Hematopoietic multipotent progenitor cell (in vitro differentiated cells): Measurements from ENCODE around the gene KLHDC8A. TPM values are rescaled to one million over a fixed set of nuclear protein-coding genes. Genes with fewer than 3 reads are reported as not detected.
"Not testable (repeated sequence)": the region's sequence is repeated elsewhere in the genome, so short reads cannot be mapped to it uniquely, and the experiment has no call there.

Experiments
- DNase-seq, 3 donors: peaks; one replicate each; pipeline ENCODE4 v3.0.0-alpha.2; 2011 to 2015; ENCODE audit warnings: low read depth in 2 of 3, low spot score in 2 of 3
- small RNA-seq: library from RNA; depleted of rRNA; stranded (forward); fragments of <200 nt; gene quantifications from one replicate; pipeline ENCODE3, GENCODE V24; 2012
- total RNA-seq: library from RNA; depleted of rRNA; stranded (reverse); fragments of >200 nt; gene quantifications from one replicate; pipeline ENCODE4 v1.2.3, GENCODE V29; 2012

The KLHDC8A gene
- total RNA-seq, 1 donor = under 0.01 TPM

- no peak for DNase-seq
These were observed 54.7 kb downstream of the KLHDC8A start for GRCh38 chr1:205301842-205302588.

GRCh38 chr1:205301205-205301821, 55.4 kb downstream of the KLHDC8A start:
- DNase-seq = no peak

- DNase-seq = no peak
These were observed 56.6 kb downstream of the KLHDC8A start for GRCh38 chr1:205300149-205300548.

GRCh38 chr1:205298191-205298994, 58.3 kb downstream of the KLHDC8A start:
- DNase-seq = no peak

- not testable (repeated sequence) for DNase-seq
These were observed 59.1 kb downstream of the KLHDC8A start for GRCh38 chr1:205297546-205298177.

- no peak for DNase-seq
These were observed 60.6 kb downstream of the KLHDC8A start for GRCh38 chr1:205296154-205296553.

- DNase-seq = no peak
These were observed 61.8 kb downstream of the KLHDC8A start for GRCh38 chr1:205294934-205295333.

- DNase-seq = no peak
These were observed 62.4 kb downstream of the KLHDC8A start for GRCh38 chr1:205294175-205294917.

GRCh38 chr1:205293350-205294074, 63.2 kb downstream of the KLHDC8A start:
- DNase-seq = no peak

- DNase-seq = no peak
These were observed 65.1 kb downstream of the KLHDC8A start for GRCh38 chr1:205291596-205291995.

- peak; percentile 64 to 98 (median 95) for DNase-seq
These were observed 68.8 kb downstream of the KLHDC8A start for GRCh38 chr1:205287767-205288559.

GRCh38 chr1:205287076-205287475, 69.6 kb downstream of the KLHDC8A start:
- DNase-seq = no peak

- peak in 2 of 3 donors; percentile 67 to 83 for DNase-seq
These were observed 70.3 kb downstream of the KLHDC8A start for GRCh38 chr1:205286335-205286950.

Small RNAs within 50 kb of the gene (small RNA-seq; reads per million reads assigned to genes)
- gene SNRPGP10 = not detected

Other genes starting within 250 kb of the KLHDC8A start
- gene RBBP5, start 234.9 kb downstream of the KLHDC8A start, total RNA-seq = 8.6 TPM
- gene DSTYK, start 145.2 kb downstream of the KLHDC8A start, total RNA-seq = 10.5 TPM
- 8.6 TPM for gene TMCC2, start 129.0 kb downstream of the KLHDC8A start, total RNA-seq
- gene NUAK2, start 35.2 kb downstream of the KLHDC8A start, total RNA-seq = 1.3 TPM
- not detected for gene LEMD1, start 65.1 kb upstream of the KLHDC8A start, total RNA-seq
- not detected for gene BLACAT1, start 99.1 kb upstream of the KLHDC8A start, total RNA-seq
- gene CDK18, start 147.7 kb upstream of the KLHDC8A start, total RNA-seq = 8.6 TPM